GM23338 (cell line): ENCODE results near the gene IQCF2.

Experiments
- TF ChIP-seq, protein P1 (sequence below), 2 experiments: fragments of 200-600 bp in 1 of 2; sonication (generic) in 1 of 2; conservative IDR thresholded peaks; 2 replicates each; pipeline versions ENCODE4 v1.5.1 to v1.6.1; 2016 to 2017; ENCODE audit warnings: antibody characterized with exemption in 2 of 2, low read depth in 2 of 2, mild to moderate bottlenecking in 2 of 2, moderate library complexity in 1 of 2
- TF ChIP-seq, protein P2 (sequence below): IDR thresholded peaks from one replicate; pipeline ENCODE4 v1.6.1; 2018; ENCODE audit warnings: antibody characterized with exemption; ENCODE audit not compliant: unreplicated experiment

DNA sequence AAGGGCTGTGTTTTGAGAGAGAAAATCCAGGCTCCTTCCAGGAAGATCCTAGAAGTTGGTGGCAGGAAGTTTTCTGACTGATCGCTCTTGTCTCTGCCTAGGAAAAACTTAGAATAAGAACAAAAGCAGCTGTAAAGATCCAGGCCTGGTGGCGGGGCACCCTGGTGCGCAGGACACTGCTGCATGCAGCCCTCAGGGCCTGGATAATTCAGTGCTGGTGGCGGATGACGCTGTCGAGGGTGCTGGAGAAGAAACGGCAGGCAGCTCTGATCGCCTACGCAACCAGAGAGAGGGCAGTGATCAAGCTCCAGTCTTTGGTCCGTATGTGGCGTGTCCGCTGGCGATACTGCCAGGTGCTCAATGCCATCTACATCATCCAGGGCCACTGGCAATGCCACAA lies 1.5 kb downstream of the IQCF2 start:
- TF ChIP-seq, protein P1, sequence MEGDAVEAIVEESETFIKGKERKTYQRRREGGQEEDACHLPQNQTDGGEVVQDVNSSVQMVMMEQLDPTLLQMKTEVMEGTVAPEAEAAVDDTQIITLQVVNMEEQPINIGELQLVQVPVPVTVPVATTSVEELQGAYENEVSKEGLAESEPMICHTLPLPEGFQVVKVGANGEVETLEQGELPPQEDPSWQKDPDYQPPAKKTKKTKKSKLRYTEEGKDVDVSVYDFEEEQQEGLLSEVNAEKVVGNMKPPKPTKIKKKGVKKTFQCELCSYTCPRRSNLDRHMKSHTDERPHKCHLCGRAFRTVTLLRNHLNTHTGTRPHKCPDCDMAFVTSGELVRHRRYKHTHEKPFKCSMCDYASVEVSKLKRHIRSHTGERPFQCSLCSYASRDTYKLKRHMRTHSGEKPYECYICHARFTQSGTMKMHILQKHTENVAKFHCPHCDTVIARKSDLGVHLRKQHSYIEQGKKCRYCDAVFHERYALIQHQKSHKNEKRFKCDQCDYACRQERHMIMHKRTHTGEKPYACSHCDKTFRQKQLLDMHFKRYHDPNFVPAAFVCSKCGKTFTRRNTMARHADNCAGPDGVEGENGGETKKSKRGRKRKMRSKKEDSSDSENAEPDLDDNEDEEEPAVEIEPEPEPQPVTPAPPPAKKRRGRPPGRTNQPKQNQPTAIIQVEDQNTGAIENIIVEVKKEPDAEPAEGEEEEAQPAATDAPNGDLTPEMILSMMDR (conservative IDR thresholded peaks at IDR 0.05; ENCODE audit: low read depth in 2 of 2) = no peak
- TF ChIP-seq, protein P2, sequence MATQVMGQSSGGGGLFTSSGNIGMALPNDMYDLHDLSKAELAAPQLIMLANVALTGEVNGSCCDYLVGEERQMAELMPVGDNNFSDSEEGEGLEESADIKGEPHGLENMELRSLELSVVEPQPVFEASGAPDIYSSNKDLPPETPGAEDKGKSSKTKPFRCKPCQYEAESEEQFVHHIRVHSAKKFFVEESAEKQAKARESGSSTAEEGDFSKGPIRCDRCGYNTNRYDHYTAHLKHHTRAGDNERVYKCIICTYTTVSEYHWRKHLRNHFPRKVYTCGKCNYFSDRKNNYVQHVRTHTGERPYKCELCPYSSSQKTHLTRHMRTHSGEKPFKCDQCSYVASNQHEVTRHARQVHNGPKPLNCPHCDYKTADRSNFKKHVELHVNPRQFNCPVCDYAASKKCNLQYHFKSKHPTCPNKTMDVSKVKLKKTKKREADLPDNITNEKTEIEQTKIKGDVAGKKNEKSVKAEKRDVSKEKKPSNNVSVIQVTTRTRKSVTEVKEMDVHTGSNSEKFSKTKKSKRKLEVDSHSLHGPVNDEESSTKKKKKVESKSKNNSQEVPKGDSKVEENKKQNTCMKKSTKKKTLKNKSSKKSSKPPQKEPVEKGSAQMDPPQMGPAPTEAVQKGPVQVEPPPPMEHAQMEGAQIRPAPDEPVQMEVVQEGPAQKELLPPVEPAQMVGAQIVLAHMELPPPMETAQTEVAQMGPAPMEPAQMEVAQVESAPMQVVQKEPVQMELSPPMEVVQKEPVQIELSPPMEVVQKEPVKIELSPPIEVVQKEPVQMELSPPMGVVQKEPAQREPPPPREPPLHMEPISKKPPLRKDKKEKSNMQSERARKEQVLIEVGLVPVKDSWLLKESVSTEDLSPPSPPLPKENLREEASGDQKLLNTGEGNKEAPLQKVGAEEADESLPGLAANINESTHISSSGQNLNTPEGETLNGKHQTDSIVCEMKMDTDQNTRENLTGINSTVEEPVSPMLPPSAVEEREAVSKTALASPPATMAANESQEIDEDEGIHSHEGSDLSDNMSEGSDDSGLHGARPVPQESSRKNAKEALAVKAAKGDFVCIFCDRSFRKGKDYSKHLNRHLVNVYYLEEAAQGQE = no peak
